Tibial nerve (tissue), 4 donors: Measurements from ENCODE around the gene GDF7. TPM values are rescaled to one million over a fixed set of nuclear protein-coding genes. Genes with fewer than 3 reads are reported as not detected.

ENCODE experiments used
- DNase-seq, 2 donors: peaks; one replicate each; pipeline ENCODE4 v3.0.0-alpha.2; 2019; ENCODE audit warnings: low spot score in 2 of 2
- H3K27ac ChIP-seq, 4 donors: fragments of 200-600 bp; sonication (generic) in 3 of 4; one replicate each; pipeline ENCODE4 v1.5.1; 2017 to 2019; ENCODE audit warnings: mild to moderate bottlenecking in 1 of 4
- H3K27me3 ChIP-seq, 2 donors: fragments of 200-600 bp; sonication (generic) in 1 of 2; one replicate each; pipeline versions ENCODE4 v1.5.1 to v1.6.0; 2017 to 2019
- H3K36me3 ChIP-seq, 3 donors: fragments of 200-600 bp; sonication (generic); one replicate each; pipeline ENCODE4 v1.5.1; 2018 to 2019
- H3K4me1 ChIP-seq, 4 donors: fragments of 200-600 bp; sonication (generic) in 3 of 4; one replicate each; pipeline ENCODE4 v1.5.1; 2017 to 2019
- H3K4me3 ChIP-seq, 4 donors: fragments of 200-600 bp; sonication (generic) in 3 of 4; one replicate each; pipeline ENCODE4 v1.5.1; 2017 to 2019; ENCODE audit warnings: mild to moderate bottlenecking in 1 of 4, moderate library complexity in 1 of 4
- H3K9me3 ChIP-seq, 4 donors: fragments of 200-600 bp; sonication (generic) in 3 of 4; one replicate each; pipeline ENCODE4 v1.5.1; 2017 to 2019
- CTCF ChIP-seq, 5 experiments: fragments of 200-600 bp in 3 of 5; fragments of 450-650 bp in 2 of 5; sonication (generic) in 3 of 5; IDR thresholded peaks; one replicate each; pipeline ENCODE4 v1.5.1; 2016 to 2019; ENCODE audit warnings: antibody characterized with exemption in 5 of 5, mild to moderate bottlenecking in 3 of 5, moderate library complexity in 2 of 5
- EP300 ChIP-seq, 2 donors: sonication (generic); formaldehyde crosslinking; IDR thresholded peaks; one replicate each; pipeline ENCODE4 v1.6.1; 2017; ENCODE audit warnings: antibody characterized with exemption in 2 of 2, mild to moderate bottlenecking in 1 of 2
- POLR2A ChIP-seq, 2 donors: fragments of 450-650 bp; IDR thresholded peaks; one replicate each; pipeline ENCODE4 v1.6.1; 2017; ENCODE audit warnings: antibody characterized with exemption in 2 of 2, mild to moderate bottlenecking in 2 of 2, moderate library complexity in 2 of 2
- WGBS, 2 donors: methylation state at CpG; one replicate each; pipeline ENCODE4 v1.1.5; 2018; 5-methylcytosine and 5-hydroxymethylcytosine counted together
- total RNA-seq, 4 donors: library from RNA; depleted of rRNA; stranded (reverse); fragments of >200 nt; gene quantifications; one replicate each; pipeline ENCODE4 v1.1.0, GENCODE V29; 2016

GDF7 gene
- 10 to 100 TPM in 3 of 4 donors, 1 to 10 TPM in 1; 6.3 to 20.0 (median 16.6) TPM for total RNA-seq

- Histone ChIP-seq H3K27ac (peak within 1 kb of the TSS in 3 of 4 donors; percentile 6 to 59 (median 57)), H3K9me3 (no peaks in the 10 kb centered on the region)
- WGBS, 2 donors = 0 to 1% methylated on average over 51 to 62 of the region's 86 CpGs
These were observed at the start of gene GDF7 for GRCh38 chr2:20666304-20667150. TSS of gene GDF7 (plus strand) at chr2:20667144. CDS start at chr2:20667240, 96 bp downstream.

GRCh38 chr2:20617892-20618467 lies 49.0 kb upstream of the GDF7 start:
- TF ChIP-seq POLR2A (IDR thresholded peaks at IDR 0.05) (peak; percentile 26 to 66), CTCF (IDR thresholded peaks at IDR 0.05) (peak; percentile 30 to 91 (median 71)), EP300 (IDR thresholded peaks at IDR 0.05) (peak; percentile 98 to 99)
- peaks cover 10 to 80% (median 65%) of the 10 kb centered on the region in 4 donors for H3K4me1 ChIP-seq
- peaks cover 0 to 30% (median 11%) of the 10 kb centered on the region in 3 donors for H3K36me3 ChIP-seq
- peak overlapping the region; percentile 88 to 97 (median 94) for H3K27ac ChIP-seq
- no peaks in the 10 kb centered on the region for H3K27me3 ChIP-seq
- no peak overlapping the region for H3K4me3 ChIP-seq
- 9 to 10% methylated on average over 11 to 13 of the region's 14 CpGs for WGBS, 2 donors
- no peaks in the 10 kb centered on the region for H3K9me3 ChIP-seq
- peak; percentile 97 to 98 for DNase-seq

More at GRCh38 chr2:20666304-20667150, at the start of gene GDF7:
- no peaks in the 10 kb centered on the region for H3K36me3 ChIP-seq
- peaks cover 0 to 94% of the 10 kb centered on the region in 2 donors for H3K27me3 ChIP-seq
- no peak for DNase-seq
- peaks cover 0 to 59% (median 18%) of the 10 kb centered on the region in 4 donors for H3K4me1 ChIP-seq
- H3K4me3 ChIP-seq = peak within 1 kb of the TSS; percentile 37 to 61 (median 47)
- TF ChIP-seq CTCF (IDR thresholded peaks at IDR 0.05) (peak in 4 of 5 experiments; percentile 19 to 35 (median 26)), EP300 (IDR thresholded peaks at IDR 0.05) (no peak), POLR2A (IDR thresholded peaks at IDR 0.05) (no peak)

GRCh38 chr2:20618468-20618885 lies 48.5 kb upstream of the GDF7 start:
- Histone ChIP-seq H3K27ac (peak overlapping the region; percentile 88 to 97 (median 94)), H3K4me3 (no peak overlapping the region), H3K4me1 (peaks cover 10 to 76% (median 63%) of the 10 kb centered on the region in 4 donors), H3K27me3 (no peaks in the 10 kb centered on the region), H3K36me3 (peaks cover 0 to 35% (median 11%) of the 10 kb centered on the region in 3 donors), H3K9me3 (no peaks in the 10 kb centered on the region)
- TF ChIP-seq EP300 (IDR thresholded peaks at IDR 0.05) (no peak), POLR2A (IDR thresholded peaks at IDR 0.05) (no peak), CTCF (IDR thresholded peaks at IDR 0.05) (no peak)
- peak in 1 of 2 donors; percentile 23 for DNase-seq
- WGBS, 2 donors = 30 to 67% methylated on average over 3 to 10 of the region's 10 CpGs

- peak in 1 of 2 donors; percentile 16 for DNase-seq
- H3K36me3 ChIP-seq = peaks cover 0 to 40% (median 11%) of the 10 kb centered on the region in 3 donors
- H3K9me3 ChIP-seq = no peaks in the 10 kb centered on the region
- no peaks in the 10 kb centered on the region for H3K27me3 ChIP-seq
- no peak overlapping the region for H3K4me3 ChIP-seq
- no peak for TF ChIP-seq CTCF (IDR thresholded peaks at IDR 0.05)
- TF ChIP-seq POLR2A (IDR thresholded peaks at IDR 0.05) = no peak
- TF ChIP-seq EP300 (IDR thresholded peaks at IDR 0.05) = no peak
- peak overlapping the region; percentile 88 to 97 (median 94) for H3K27ac ChIP-seq
- 52 to 65% methylated on average over 5 to 15 of the region's 15 CpGs for WGBS, 2 donors
- H3K4me1 ChIP-seq = peaks cover 10 to 71% (median 60%) of the 10 kb centered on the region in 4 donors
These were observed 47.9 kb upstream of the GDF7 start for GRCh38 chr2:20618886-20619521.
